ENCODE results near the gene DYNC2H1. TPM values are rescaled to one million over a fixed set of nuclear protein-coding genes. Genes with fewer than 3 reads are reported as not detected.

The DYNC2H1 gene
- polyA plus RNA-seq, 3 donors: 39.1 to 48.3 (median 45.1) TPM

- DNase-seq (ENCODE audit: low read depth in 3 of 3, low spot score in 2 of 3): no peak
Measured at GRCh38 chr11:103520792-103521191, 411.6 kb downstream of the DYNC2H1 start.

GRCh38 chr11:103525069-103525468 is 415.8 kb downstream of the DYNC2H1 start:
- peak in 1 of 3 donors; percentile 7 for DNase-seq (ENCODE audit: low read depth in 3 of 3, low spot score in 2 of 3)

- no peak for DNase-seq (ENCODE audit: low read depth in 3 of 3, low spot score in 2 of 3)
Measured at GRCh38 chr11:103528046-103528445, 418.8 kb downstream of the DYNC2H1 start.

DNA sequence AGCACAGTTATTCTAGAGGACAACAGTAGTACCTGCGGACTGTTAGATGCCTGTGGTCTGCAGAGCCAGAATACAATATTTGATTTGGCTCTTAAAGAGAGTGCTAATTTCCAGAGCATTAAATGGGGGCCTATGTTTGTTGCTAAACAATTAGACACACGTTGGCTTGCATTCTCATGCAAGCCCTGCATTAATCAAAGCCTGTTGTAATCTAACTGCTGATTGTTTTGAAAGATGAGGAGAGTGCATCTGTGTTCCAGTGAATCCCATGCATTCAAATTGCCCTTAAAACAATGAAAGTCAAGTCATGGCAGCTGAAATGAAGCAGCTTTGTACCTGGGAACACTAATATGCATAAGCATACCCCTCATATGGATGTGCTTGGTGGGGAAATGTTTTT is 419.4 kb downstream of the DYNC2H1 start:
- no peak for DNase-seq (ENCODE audit: low read depth in 3 of 3, low spot score in 2 of 3)

DNA sequence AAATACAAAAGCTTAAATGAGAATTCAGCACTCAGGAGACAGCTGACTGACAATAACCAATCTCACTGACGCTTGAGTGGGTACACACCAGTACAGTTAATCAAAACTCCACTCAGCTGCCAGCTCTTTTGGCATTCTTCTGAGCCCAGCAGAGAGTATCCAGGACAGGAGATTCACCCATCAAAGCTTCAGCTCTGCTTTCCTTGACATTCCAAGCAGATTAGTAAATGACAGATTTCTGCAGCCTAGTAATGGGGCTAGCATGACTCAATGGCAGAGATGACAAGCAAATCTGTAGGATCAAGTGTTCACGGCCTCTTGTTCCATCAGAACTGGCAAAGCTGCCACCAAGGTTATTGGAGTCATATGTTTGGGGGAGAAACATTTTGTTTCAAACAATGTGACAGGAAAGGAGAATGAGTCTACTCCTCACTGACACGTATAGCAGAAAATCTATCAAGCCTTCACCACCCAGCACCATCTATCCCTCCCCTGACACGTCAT is 420.0 kb downstream of the DYNC2H1 start:
- DNase-seq (ENCODE audit: low read depth in 3 of 3, low spot score in 2 of 3): no peak

Other genes with a start within 250 kb of the DYNC2H1 start
- 1 to 10 TPM; 2.3 to 4.2 (median 3.7) TPM for gene MMP12, start 234.4 kb upstream of the DYNC2H1 start, polyA plus RNA-seq (ENCODE audit: insufficient read length in 3 of 3)
- not detected for gene MMP13, start 153.7 kb upstream of the DYNC2H1 start, polyA plus RNA-seq (ENCODE audit: insufficient read length in 3 of 3)
- gene DCUN1D5, start 17.3 kb upstream of the DYNC2H1 start, polyA plus RNA-seq (ENCODE audit: insufficient read length in 3 of 3): 10 to 100 TPM; 37.9 to 39.3 (median 38.7) TPM

Data from right renal cortex interstitium (tissue), 3 donors.